Ishikawa (cell line): ENCODE data around the gene CD274.

Experiments
- CEBPB ChIP-seq: IDR thresholded peaks from 2 replicates; pipeline ENCODE4 v1.6.1; 2012
- EGR1 ChIP-seq: IDR thresholded peaks from 2 replicates; pipeline ENCODE4 v1.6.1; 2012
- EP300 ChIP-seq: IDR thresholded peaks from 2 replicates; pipeline ENCODE4 v1.6.1; 2012; ENCODE audit warnings: borderline replicate concordance
- FOXM1 ChIP-seq: IDR thresholded peaks from 2 replicates; pipeline ENCODE4 v1.6.1; 2012; ENCODE audit warnings: low read depth, borderline replicate concordance
- NFIC ChIP-seq: IDR thresholded peaks from 2 replicates; pipeline ENCODE4 v1.6.1; 2012
- RAD21 ChIP-seq: IDR thresholded peaks from 2 replicates; pipeline ENCODE4 v1.6.1; 2012; ENCODE audit warnings: low read depth
- REST ChIP-seq: IDR thresholded peaks from 2 replicates; pipeline ENCODE4 v1.6.1; 2012; ENCODE audit warnings: low read depth, mild to moderate bottlenecking
- TCF12 ChIP-seq: IDR thresholded peaks from 2 replicates; pipeline ENCODE4 v1.6.1; 2012; ENCODE audit warnings: low read depth
- YY1 ChIP-seq: IDR thresholded peaks from 2 replicates; pipeline ENCODE4 v1.6.1; 2012; ENCODE audit warnings: low read depth
- ZBTB7A ChIP-seq: IDR thresholded peaks from 2 replicates; pipeline ENCODE4 v1.6.1; 2012; ENCODE audit warnings: low read depth
- TF ChIP-seq, protein P1 (sequence below): IDR thresholded peaks from 2 replicates; pipeline ENCODE4 v1.6.1; 2012
- TF ChIP-seq, protein P2 (sequence below): IDR thresholded peaks from 2 replicates; pipeline ENCODE4 v1.6.1; 2012

GRCh38 chr9:5448461-5449435 is 1.6 kb upstream of the CD274 start:
- TF ChIP-seq EP300: no peak
- no peak for TF ChIP-seq CEBPB
- no peak for TF ChIP-seq FOXM1
- no peak for TF ChIP-seq RAD21
- TF ChIP-seq, protein P1, sequence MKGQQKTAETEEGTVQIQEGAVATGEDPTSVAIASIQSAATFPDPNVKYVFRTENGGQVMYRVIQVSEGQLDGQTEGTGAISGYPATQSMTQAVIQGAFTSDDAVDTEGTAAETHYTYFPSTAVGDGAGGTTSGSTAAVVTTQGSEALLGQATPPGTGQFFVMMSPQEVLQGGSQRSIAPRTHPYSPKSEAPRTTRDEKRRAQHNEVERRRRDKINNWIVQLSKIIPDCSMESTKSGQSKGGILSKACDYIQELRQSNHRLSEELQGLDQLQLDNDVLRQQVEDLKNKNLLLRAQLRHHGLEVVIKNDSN: no peak
- TF ChIP-seq EGR1: no peak
- TF ChIP-seq REST: no peak
- TF ChIP-seq TCF12: no peak
- TF ChIP-seq YY1: no peak
- TF ChIP-seq, protein P2, sequence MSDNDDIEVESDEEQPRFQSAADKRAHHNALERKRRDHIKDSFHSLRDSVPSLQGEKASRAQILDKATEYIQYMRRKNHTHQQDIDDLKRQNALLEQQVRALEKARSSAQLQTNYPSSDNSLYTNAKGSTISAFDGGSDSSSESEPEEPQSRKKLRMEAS: no peak
- no peak for TF ChIP-seq NFIC
- TF ChIP-seq ZBTB7A: no peak
